Loucy (cell line): Measurements from ENCODE around the gene B9D1.

Source experiments
- H2AFZ ChIP-seq: fragments of 200-600 bp; sonication (generic); 2 replicates; pipeline ENCODE4 v1.6.0; 2016; ENCODE audit warnings: antibody characterized with exemption, mild to moderate bottlenecking, low read length, moderate library complexity
- H3F3A ChIP-seq: fragments of 200-600 bp; 2 replicates; pipeline ENCODE4 v1.6.0; 2016; ENCODE audit warnings: antibody characterized with exemption, low read depth, mild to moderate bottlenecking
- H3K27me3 ChIP-seq: fragments of 200-600 bp; sonication (generic); 2 replicates; pipeline ENCODE4 v1.6.1; 2014; ENCODE audit warnings: low read length, mild to moderate bottlenecking; ENCODE audit not compliant: insufficient read depth, poor library complexity, severe bottlenecking
- H3K36me3 ChIP-seq: fragments of 200-600 bp; sonication (generic); 2 replicates; pipeline ENCODE4 v1.6.1; 2016; ENCODE audit warnings: low read length; ENCODE audit not compliant: insufficient read depth
- H3K4me1 ChIP-seq: fragments of 200-600 bp; sonication (generic); 2 replicates; pipeline ENCODE4 v1.5.1; 2014; ENCODE audit warnings: low read length, mild to moderate bottlenecking; ENCODE audit not compliant: insufficient read depth, poor library complexity, severe bottlenecking
- H3K4me2 ChIP-seq: fragments of 200-600 bp; sonication (generic); 2 replicates; pipeline ENCODE4 v1.6.0; 2014; ENCODE audit warnings: antibody characterized with exemption, low read length, low read depth, mild to moderate bottlenecking; ENCODE audit not compliant: poor library complexity, severe bottlenecking
- H3K4me3 ChIP-seq: fragments of 200-600 bp; sonication (generic); 2 replicates; pipeline ENCODE4 v1.5.1; 2014; ENCODE audit warnings: low read length, mild to moderate bottlenecking, mixed read lengths; ENCODE audit not compliant: poor library complexity, severe bottlenecking
- H3K79me2 ChIP-seq: fragments of 200-600 bp; sonication (generic); 2 replicates; pipeline ENCODE4 v1.6.1; 2014; ENCODE audit warnings: low read length; ENCODE audit not compliant: insufficient read depth
- H3K9ac ChIP-seq: fragments of 200-600 bp; sonication (generic); 2 replicates; pipeline ENCODE4 v1.6.0; 2014; ENCODE audit warnings: mild to moderate bottlenecking, low read depth, low read length, moderate library complexity; ENCODE audit not compliant: poor library complexity, severe bottlenecking
- H3K9me2 ChIP-seq: fragments of 200-600 bp; sonication (generic); replicated peaks from 2 replicates; pipeline ENCODE4 v1.6.1; 2016; ENCODE audit warnings: low read depth, low read length, mixed read lengths
- H3K9me3 ChIP-seq: fragments of 200-600 bp; sonication (generic); 2 replicates; pipeline ENCODE4 v1.6.1; 2014; ENCODE audit warnings: mild to moderate bottlenecking, antibody characterized with exemption, low read length, low read depth; ENCODE audit not compliant: insufficient read depth
- H4K20me1 ChIP-seq: fragments of 200-600 bp; sonication (generic); 2 replicates; pipeline ENCODE4 v1.6.0; 2014; ENCODE audit warnings: antibody characterized with exemption, low read length, mild to moderate bottlenecking; ENCODE audit not compliant: insufficient read depth, poor library complexity, severe bottlenecking
- CTCF ChIP-seq: fragments of 200-600 bp; sonication (generic); conservative IDR thresholded peaks from 2 replicates; pipeline ENCODE4 v1.5.1; 2014; ENCODE audit warnings: mild to moderate bottlenecking, antibody characterized with exemption, low read length
- EZH2phosphoT487 ChIP-seq: fragments of 200-600 bp; IDR thresholded peaks from 2 replicates; pipeline ENCODE4 v1.6.1; 2018; ENCODE audit warnings: antibody characterized with exemption, mild to moderate bottlenecking, moderate library complexity, borderline replicate concordance

The B9D1 gene

GRCh38 chr17:19347323-19348080, 15.0 kb downstream of the B9D1 start:
- Histone ChIP-seq H3K4me1 (no peaks in the 10 kb centered on the region), H3K36me3 (no peaks in the 10 kb centered on the region), H3K4me2 (no peak overlapping the region), H3K27me3 (no peaks in the 10 kb centered on the region), H3K79me2 (no peaks in the 10 kb centered on the region), H2AFZ (no peak overlapping the region), H3F3A (no peaks in the 10 kb centered on the region), H3K9me2 (no peaks in the 10 kb centered on the region), H4K20me1 (no peaks in the 10 kb centered on the region), H3K9me3 (no peaks in the 10 kb centered on the region), H3K9ac (no peak overlapping the region), H3K4me3 (no peak overlapping the region)
- TF ChIP-seq EZH2phosphoT487 (no peak), CTCF (no peak)

GRCh38 chr17:19346351-19347255, 15.9 kb downstream of the B9D1 start:
- Histone ChIP-seq H3K4me3 (no peak overlapping the region), H3K4me2 (no peak overlapping the region), H3K27me3 (no peaks in the 10 kb centered on the region), H2AFZ (no peak overlapping the region), H3K4me1 (no peaks in the 10 kb centered on the region), H3K9ac (no peak overlapping the region), H3K79me2 (no peaks in the 10 kb centered on the region), H3F3A (no peaks in the 10 kb centered on the region), H3K9me3 (no peaks in the 10 kb centered on the region), H3K9me2 (no peaks in the 10 kb centered on the region), H4K20me1 (no peaks in the 10 kb centered on the region), H3K36me3 (no peaks in the 10 kb centered on the region)
- TF ChIP-seq EZH2phosphoT487 (no peak), CTCF (no peak)

- no peaks in the 10 kb centered on the region for H3F3A ChIP-seq
- no peaks in the 10 kb centered on the region for H3K9me2 ChIP-seq
- H3K4me1 ChIP-seq = no peaks in the 10 kb centered on the region
- TF ChIP-seq EZH2phosphoT487 (no peak), CTCF (no peak)
- H3K4me2 ChIP-seq = no peak overlapping the region
- H3K27me3 ChIP-seq = no peaks in the 10 kb centered on the region
- no peaks in the 10 kb centered on the region for H3K79me2 ChIP-seq
- no peak overlapping the region for H3K9ac ChIP-seq
- no peaks in the 10 kb centered on the region for H3K9me3 ChIP-seq
- H3K36me3 ChIP-seq = no peaks in the 10 kb centered on the region
- H2AFZ ChIP-seq = no peak overlapping the region
- H3K4me3 ChIP-seq = no peak overlapping the region
- no peaks in the 10 kb centered on the region for H4K20me1 ChIP-seq
Observed at GRCh38 chr17:19345486-19346350, 16.8 kb downstream of the B9D1 start.
